HL-60 (cell line): ENCODE data around the gene ZSWIM8.

Experiments used
- CTCF ChIP-seq: IDR thresholded peaks from one replicate; pipeline ENCODE4 v1.5.1; 2011; ENCODE audit warnings: low read length, control low read depth, inconsistent platforms; ENCODE audit not compliant: insufficient read depth
- GABPA ChIP-seq: IDR thresholded peaks from 2 replicates; pipeline ENCODE4 v1.6.1; 2012; ENCODE audit warnings: low read depth
- POLR2AphosphoS5 ChIP-seq: IDR thresholded peaks from 2 replicates; pipeline ENCODE4 v1.6.1; 2012; ENCODE audit warnings: low read depth
- REST ChIP-seq: IDR thresholded peaks from 2 replicates; pipeline ENCODE4 v1.6.1; 2012; ENCODE audit warnings: low read depth; ENCODE audit not compliant: insufficient replicate concordance
- SPI1 ChIP-seq: IDR thresholded peaks from 2 replicates; pipeline ENCODE4 v1.6.1; 2012; ENCODE audit warnings: low read depth, mild to moderate bottlenecking, borderline replicate concordance

GRCh38 chr10:73750819-73751218, 34.6 kb upstream of the ZSWIM8 start:
- TF ChIP-seq CTCF (no peak), GABPA (no peak), POLR2AphosphoS5 (no peak), REST (no peak), SPI1 (no peak)
